ENCODE data around the gene STXBP6. TPM values are rescaled to one million over a fixed set of nuclear protein-coding genes. Genes with fewer than 3 reads are reported as not detected.
A peak's percentile ranks its signal among the peaks of the same experiment; 100 is the strongest.

Gene STXBP6
- total RNA-seq, 1 donor from 2014 or later = 0.63 TPM

GRCh38 chr14:24925771-24926374 lies 124.1 kb downstream of the STXBP6 start:
- no peak for TF ChIP-seq CTCF (conservative IDR thresholded peaks at IDR 0.05; ENCODE audit: low read depth, low read length)
- no peak overlapping the region for H3K4me3 ChIP-seq (ENCODE audit: low read depth, low read length)
- no peak for DNase-seq (ENCODE audit: low read depth)

DNA sequence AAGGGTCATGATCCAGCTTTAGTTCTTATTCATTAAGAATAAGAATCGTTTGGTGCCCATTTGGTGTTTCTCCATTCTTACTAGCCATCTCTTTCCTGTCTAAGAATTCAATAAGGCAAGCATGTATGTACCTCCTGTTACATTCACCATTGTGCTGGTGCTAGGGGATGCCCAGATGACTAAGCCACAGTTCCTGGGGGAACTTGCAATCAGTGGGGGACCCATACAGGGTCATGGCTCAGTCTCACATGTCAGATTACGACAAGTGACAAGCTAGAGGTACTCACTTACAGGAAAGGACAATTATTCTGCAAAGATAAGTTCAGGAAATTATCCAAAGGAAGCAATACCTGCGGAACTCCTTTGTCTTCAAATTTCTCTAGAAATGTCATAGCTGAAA lies 125.4 kb downstream of the STXBP6 start:
- no peak for DNase-seq (ENCODE audit: low read depth)
- H3K4me3 ChIP-seq (ENCODE audit: low read depth, low read length) = no peak overlapping the region
- TF ChIP-seq CTCF (conservative IDR thresholded peaks at IDR 0.05; ENCODE audit: low read depth, low read length) = no peak

DNA sequence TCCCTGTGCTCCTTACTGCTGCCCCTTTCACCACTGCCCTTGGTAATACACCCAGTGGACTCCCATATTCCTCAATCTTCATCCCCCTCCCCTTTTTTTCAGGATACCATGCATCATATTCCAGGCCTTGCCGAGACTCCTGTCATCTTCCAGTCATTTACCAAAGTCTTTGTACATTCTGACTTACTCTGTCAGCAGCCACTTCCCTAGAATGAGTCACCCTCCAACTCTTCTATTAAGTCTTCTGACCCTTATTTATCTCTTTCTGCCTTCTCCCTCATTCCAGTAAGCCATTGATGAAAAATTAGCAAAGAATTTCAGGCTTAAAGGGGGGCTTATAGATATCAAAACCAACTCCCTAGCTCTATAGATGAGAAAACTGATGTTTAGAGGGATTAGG lies 128.0 kb downstream of the STXBP6 start:
- no peak for TF ChIP-seq CTCF (conservative IDR thresholded peaks at IDR 0.05; ENCODE audit: low read depth, low read length)
- DNase-seq (ENCODE audit: low read depth) = peak; percentile 6
- H3K4me3 ChIP-seq (ENCODE audit: low read depth, low read length) = no peak overlapping the region

DNA sequence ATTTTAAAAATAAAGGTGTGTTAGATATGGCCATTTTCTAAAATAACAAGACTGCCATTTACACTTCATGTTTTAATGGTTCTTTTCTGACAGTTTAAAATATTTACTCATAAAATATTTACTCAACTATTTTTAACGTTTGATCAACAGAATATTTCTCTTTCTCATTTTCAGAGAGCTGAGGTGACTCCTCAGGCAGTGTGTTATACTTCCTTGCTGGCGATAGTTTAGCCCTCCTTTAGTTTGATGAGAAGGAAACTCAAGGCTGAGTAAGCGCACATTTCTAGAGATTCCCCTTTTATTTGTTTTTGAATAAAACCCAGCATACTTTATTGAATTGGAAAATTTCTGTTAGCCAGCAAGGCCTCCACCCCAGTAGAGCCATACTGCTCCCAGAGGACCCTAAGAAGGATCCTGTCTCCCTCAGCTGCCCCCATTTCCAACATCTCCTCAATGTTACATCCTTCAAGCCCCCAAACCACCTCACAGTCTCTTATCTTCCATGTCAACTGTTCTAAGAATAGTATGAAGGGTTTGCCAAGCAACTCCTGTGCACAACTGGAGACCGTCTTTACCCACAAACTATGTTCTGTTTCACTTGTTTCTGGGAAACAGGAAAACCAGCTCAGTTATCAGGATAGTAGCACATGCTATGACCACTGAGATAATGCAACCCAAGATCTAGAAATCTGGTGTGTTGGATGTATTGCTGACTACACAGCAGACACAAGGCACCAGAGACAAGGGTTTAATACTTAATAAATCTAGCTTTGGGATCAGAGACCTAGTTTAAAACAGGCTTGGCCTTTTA lies 129.5 kb downstream of the STXBP6 start:
- TF ChIP-seq CTCF (conservative IDR thresholded peaks at IDR 0.05; ENCODE audit: low read depth, low read length) = no peak
- no peak overlapping the region for H3K4me3 ChIP-seq (ENCODE audit: low read depth, low read length)
- no peak for DNase-seq (ENCODE audit: low read depth)

DNA sequence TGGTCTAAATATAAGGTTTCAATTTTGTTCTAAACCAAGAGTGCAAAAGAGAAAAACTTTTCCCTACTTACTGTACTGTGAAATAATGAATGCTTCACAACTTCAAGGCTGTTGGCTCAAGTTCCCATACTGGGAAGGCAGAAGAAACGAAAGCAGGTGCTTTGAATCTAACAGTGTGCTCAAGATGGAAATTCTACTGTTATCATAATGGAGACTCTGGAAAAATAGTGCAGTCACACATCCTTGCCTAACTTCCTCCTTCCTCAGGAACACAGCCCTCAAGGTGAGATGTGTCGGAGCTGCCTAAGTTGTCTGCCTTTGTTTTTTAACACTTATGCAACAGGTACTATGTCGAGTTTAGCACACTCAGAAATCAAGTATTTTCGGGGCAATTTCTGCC lies 131.1 kb downstream of the STXBP6 start:
- TF ChIP-seq CTCF (conservative IDR thresholded peaks at IDR 0.05; ENCODE audit: low read depth, low read length) = no peak
- H3K4me3 ChIP-seq (ENCODE audit: low read depth, low read length) = no peak overlapping the region
- DNase-seq (ENCODE audit: low read depth) = no peak

DNA sequence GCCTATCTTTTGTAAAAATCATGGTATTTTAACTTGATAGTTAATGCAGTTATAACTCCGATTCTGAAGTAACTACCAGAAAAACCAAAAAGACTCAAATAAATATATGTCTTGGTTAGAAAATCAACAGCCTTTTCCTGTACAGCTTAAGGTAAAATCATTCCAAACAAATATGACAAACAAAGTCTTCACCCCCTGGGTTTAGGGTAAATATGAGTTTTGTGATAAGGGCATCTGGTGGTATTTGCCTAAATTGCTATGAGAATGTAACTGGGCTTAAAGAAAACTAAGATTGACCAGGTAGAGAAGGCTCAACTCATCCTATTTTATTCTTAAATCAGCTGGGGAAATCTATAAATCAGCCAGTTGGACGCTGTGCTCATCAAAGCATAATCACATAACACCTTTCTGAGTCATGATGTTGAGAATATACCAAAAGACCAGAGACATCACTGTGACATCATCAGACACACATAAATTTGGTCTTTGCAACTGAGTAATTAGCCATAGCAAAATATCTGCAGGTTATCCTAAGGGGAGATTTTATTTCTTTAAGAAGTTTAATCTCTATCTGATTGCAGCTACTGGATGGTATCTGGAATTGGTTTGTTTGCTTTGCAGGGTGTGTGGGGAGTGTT lies 133.9 kb downstream of the STXBP6 start:
- H3K4me3 ChIP-seq (ENCODE audit: low read depth, low read length) = no peak overlapping the region
- no peak for TF ChIP-seq CTCF (conservative IDR thresholded peaks at IDR 0.05; ENCODE audit: low read depth, low read length)
- DNase-seq (ENCODE audit: low read depth) = no peak
